HCT116 (cell line): ENCODE data around the gene GRK6. TPM values are rescaled to one million over a fixed set of nuclear protein-coding genes. Genes with fewer than 3 reads are reported as not detected.

Experiments used
- ATAC-seq: fragments of 200-7000 bp; cut with Tn5 transposase; 2 replicates; pipeline ENCODE4 v1.9.1; 2020; ENCODE audit warnings: mild to moderate bottlenecking, moderate library complexity
- BruUV-seq: library from RNA; stranded (reverse); fragments of 400-500 nt; replicated peaks from 2 replicates; lab custom pipeline; 2021; lab: Mats Ljungman, UMichigan
- CTCF ChIA-PET: fragments of 300-600 bp; sonication (Branson Sonifier 250); formaldehyde crosslinking; loops from one replicate; lab custom pipeline; 2021; ENCODE audit warnings: antibody characterized with exemption; lab: Charles Lee
- POLR2A ChIA-PET: fragments of 300-600, 350-600 bp; sonication (Branson Sonifier 250); formaldehyde crosslinking; loops from one replicate; lab custom pipeline; 2021; ENCODE audit warnings: antibody characterized with exemption; lab: Charles Lee
- RAD21 ChIA-PET, 2 experiments: fragments of 300-600 bp; sonication (Branson Sonifier 250); formaldehyde crosslinking; loops; one replicate each; lab custom pipeline; 2023; ENCODE audit warnings: low total read pairs in 2 of 2; ENCODE audit not compliant: uncharacterized antibody in 2 of 2, unreplicated experiment in 2 of 2, low non-redundant PET in 1 of 2; lab: Charles Lee
- DNase-seq: peaks from one replicate; pipeline ENCODE4 v3.0.0-alpha.2; 2010; ENCODE audit warnings: low read depth, low spot score
- H2AFZ ChIP-seq: fragments of 200-600 bp; shearing (Covaris generic), sonication (generic); 2 replicates; pipeline ENCODE4 v1.6.1; 2017; ENCODE audit warnings: low read depth, mixed run types, mixed read lengths, antibody characterized with exemption, low read length; ENCODE audit not compliant: poor library complexity, severe bottlenecking
- H3K27ac ChIP-seq: 2 replicates; pipeline ENCODE4 v1.5.1; 2012; ENCODE audit warnings: low read depth, low read length
- H3K27me3 ChIP-seq: fragments of 200-600 bp; sonication (generic); 2 replicates; pipeline ENCODE4 v1.6.1; 2016; ENCODE audit warnings: mixed run types, low read length, mixed read lengths; ENCODE audit not compliant: insufficient read depth
- H3K36me3 ChIP-seq, 2 experiments: fragments of 200-500 bp in 1 of 2; fragments of 200-600 bp in 1 of 2; sonication (Bioruptor generic) in 1 of 2; sonication (generic) in 1 of 2; 2 replicates each; pipeline versions ENCODE4 v1.5.1 to v1.6.1; 2014 to 2016; ENCODE audit warnings: low read length in 2 of 2, inconsistent platforms in 1 of 2, mixed read lengths in 1 of 2, mixed run types in 1 of 2; ENCODE audit not compliant: insufficient read depth in 2 of 2, control insufficient read depth in 1 of 2
- H3K4me1 ChIP-seq, 2 experiments: fragments of 200-600 bp in 1 of 2; sonication (generic) in 1 of 2; 2 replicates each; pipeline versions ENCODE4 v1.5.1 to v1.6.1; 2012 to 2017; ENCODE audit warnings: low read length in 2 of 2, inconsistent platforms in 1 of 2, mild to moderate bottlenecking in 1 of 2, mixed read lengths in 1 of 2, mixed run types in 1 of 2, moderate library complexity in 1 of 2; ENCODE audit not compliant: insufficient read depth in 2 of 2, control insufficient read depth in 1 of 2
- H3K4me2 ChIP-seq: fragments of 200-600 bp; sonication (generic); 2 replicates; pipeline ENCODE4 v1.6.1; 2017; ENCODE audit warnings: mixed run types, low read length, mixed read lengths
- H3K4me3 ChIP-seq, 2 experiments: fragments of 200-600 bp in 1 of 2; sonication (generic) in 1 of 2; replicated peaks in 1 of 2; 2 replicates each; pipeline ENCODE4 v1.5.1; 2011 to 2016; ENCODE audit warnings: low read length in 2 of 2, control low read depth in 1 of 2, low read depth in 1 of 2, mild to moderate bottlenecking in 1 of 2, mixed read lengths in 1 of 2, mixed run types in 1 of 2
- H3K79me2 ChIP-seq: fragments of 200-600 bp; sonication (generic); 2 replicates; pipeline ENCODE4 v1.6.1; 2017; ENCODE audit warnings: mild to moderate bottlenecking, mixed run types, low read length, moderate library complexity, mixed read lengths; ENCODE audit not compliant: insufficient read depth
- H3K9ac ChIP-seq: fragments of 200-600 bp; sonication (generic); 2 replicates; pipeline ENCODE4 v1.6.1; 2016; ENCODE audit warnings: low read length, mixed read lengths
- H3K9me2 ChIP-seq: fragments of 200-600 bp; sonication (generic), shearing (Covaris generic); 2 replicates; pipeline ENCODE4 v1.6.1; 2017; ENCODE audit warnings: mixed run types, mild to moderate bottlenecking, moderate library complexity; ENCODE audit not compliant: insufficient read depth
- H3K9me3 ChIP-seq, 2 experiments: fragments of 200-500 bp in 1 of 2; fragments of 200-600 bp in 1 of 2; sonication (Bioruptor generic) in 1 of 2; sonication (generic) in 1 of 2; 2 replicates each; pipeline ENCODE4 v1.6.1; 2014 to 2017; ENCODE audit warnings: low read length in 2 of 2, mixed read lengths in 2 of 2, inconsistent platforms in 1 of 2, low read depth in 1 of 2, mild to moderate bottlenecking in 1 of 2, mixed run types in 1 of 2, moderate library complexity in 1 of 2; ENCODE audit not compliant: control insufficient read depth in 1 of 2, insufficient read depth in 1 of 2
- H4K20me1 ChIP-seq: fragments of 200-600 bp; sonication (generic), shearing (Covaris generic); 2 replicates; pipeline ENCODE4 v1.6.1; 2017; ENCODE audit warnings: mixed run types, mild to moderate bottlenecking, moderate library complexity; ENCODE audit not compliant: insufficient read depth
- CBX3 ChIP-seq: IDR thresholded peaks from 2 replicates; pipeline ENCODE4 v1.6.1; 2012; ENCODE audit warnings: low read depth
- CEBPB ChIP-seq: IDR thresholded peaks from 2 replicates; pipeline ENCODE4 v1.6.1; 2012; ENCODE audit warnings: low read depth
- EZH2 ChIP-seq: fragments of 200-600 bp; sonication (generic); IDR thresholded peaks from 2 replicates; pipeline ENCODE4 v1.6.1; 2017; ENCODE audit warnings: antibody characterized with exemption, mixed run types
- EZH2phosphoT487 ChIP-seq: fragments of 200-600 bp; IDR thresholded peaks from 2 replicates; pipeline ENCODE4 v1.6.1; 2018; ENCODE audit warnings: antibody characterized with exemption, borderline replicate concordance
- JUND ChIP-seq: IDR thresholded peaks from 2 replicates; pipeline ENCODE4 v1.6.1; 2012
- POLR2A ChIP-seq: IDR thresholded peaks from 2 replicates; pipeline ENCODE4 v1.7.0; 2011; ENCODE audit warnings: borderline replicate concordance; ENCODE audit not compliant: insufficient read depth, insufficient read length; ENCODE audit errors: extremely low read depth
- POLR2AphosphoS5 ChIP-seq: IDR thresholded peaks from 2 replicates; pipeline ENCODE4 v1.6.1; 2011; ENCODE audit warnings: mild to moderate bottlenecking, low read depth, low read length, moderate library complexity
- RAD21 ChIP-seq: IDR thresholded peaks from 2 replicates; pipeline ENCODE4 v1.6.1; 2012; ENCODE audit warnings: low read depth, mild to moderate bottlenecking
- SIN3A ChIP-seq: IDR thresholded peaks from 2 replicates; pipeline ENCODE4 v1.6.1; 2012; ENCODE audit warnings: low read depth
- SRF ChIP-seq: IDR thresholded peaks from 2 replicates; pipeline ENCODE4 v1.6.1; 2012; ENCODE audit warnings: low read depth
- ZFX ChIP-seq: fragments of 450-650 bp; IDR thresholded peaks from 2 replicates; pipeline ENCODE4 v1.6.1; 2017
- intact Hi-C: fragments of 100-400 bp; cut with micrococcal nuclease; formaldehyde crosslinking; loops from 2 replicates; pipeline ENCODE4 v1.10.0; 2022
- total RNA-seq: library from RNA; stranded (reverse); gene quantifications from one replicate; pipeline ENCODE4 v1.2.1, GENCODE V29; 2021; ENCODE audit not compliant: unreplicated experiment

GRK6 gene
- total RNA-seq, 1 experiment from 2014 or later = 89.3 TPM

DNA sequence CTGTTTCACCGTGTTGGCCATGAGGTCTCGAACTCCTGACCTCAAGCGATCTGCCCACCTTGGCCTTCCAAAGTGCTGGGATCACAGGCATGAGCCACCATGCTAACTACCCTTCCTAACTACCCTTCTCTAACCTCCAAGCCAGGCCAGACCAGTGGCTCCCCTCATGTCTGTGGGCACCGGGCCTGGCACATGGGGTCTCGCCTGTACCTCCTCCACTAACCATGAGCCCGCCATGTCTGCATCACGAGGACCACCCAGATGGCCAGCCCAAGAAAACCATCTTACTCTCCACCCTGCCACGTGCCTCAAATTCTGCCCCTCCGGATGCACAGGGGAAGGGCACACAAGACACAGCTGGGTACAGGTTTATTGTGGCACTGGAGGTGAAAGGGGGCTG lies 56.6 kb downstream of the GRK6 start:
- Histone ChIP-seq H3K9ac (no peak overlapping the region), H3K4me2 (no peak overlapping the region), H2AFZ (no peak overlapping the region), H3K27ac (no peak overlapping the region), H3K36me3 (peaks cover 7 to 11% of the 10 kb centered on the region in 2 experiments; a peak in 2 of 4 replicates), H3K79me2 (no peaks in the 10 kb centered on the region), H3K27me3 (no peaks in the 10 kb centered on the region), H3K9me2 (no peaks in the 10 kb centered on the region), H4K20me1 (no peaks in the 10 kb centered on the region), H3K4me3 (no peak overlapping the region)
- ChIA-PET RAD21 (no interaction called here), POLR2A (no interaction called here), CTCF (no interaction called here)
- ATAC-seq = no peak
- BruUV-seq = no TSS peak
- TF ChIP-seq SIN3A (no peak), RAD21 (no peak), JUND (no peak), CEBPB (no peak), EZH2phosphoT487 (no peak), SRF (no peak), POLR2A (no peak), EZH2 (no peak), CBX3 (no peak), ZFX (no peak)
- TF ChIP-seq, all 23 proteins: peak for 0
- DNase-seq = no peak
- Histone ChIP-seq H3K9me3 (no peaks in the 10 kb centered on the region), H3K4me1 (no peaks in the 10 kb centered on the region; a peak in 1 of 4 replicates)
- intact Hi-C loops = no loop called here

DNA sequence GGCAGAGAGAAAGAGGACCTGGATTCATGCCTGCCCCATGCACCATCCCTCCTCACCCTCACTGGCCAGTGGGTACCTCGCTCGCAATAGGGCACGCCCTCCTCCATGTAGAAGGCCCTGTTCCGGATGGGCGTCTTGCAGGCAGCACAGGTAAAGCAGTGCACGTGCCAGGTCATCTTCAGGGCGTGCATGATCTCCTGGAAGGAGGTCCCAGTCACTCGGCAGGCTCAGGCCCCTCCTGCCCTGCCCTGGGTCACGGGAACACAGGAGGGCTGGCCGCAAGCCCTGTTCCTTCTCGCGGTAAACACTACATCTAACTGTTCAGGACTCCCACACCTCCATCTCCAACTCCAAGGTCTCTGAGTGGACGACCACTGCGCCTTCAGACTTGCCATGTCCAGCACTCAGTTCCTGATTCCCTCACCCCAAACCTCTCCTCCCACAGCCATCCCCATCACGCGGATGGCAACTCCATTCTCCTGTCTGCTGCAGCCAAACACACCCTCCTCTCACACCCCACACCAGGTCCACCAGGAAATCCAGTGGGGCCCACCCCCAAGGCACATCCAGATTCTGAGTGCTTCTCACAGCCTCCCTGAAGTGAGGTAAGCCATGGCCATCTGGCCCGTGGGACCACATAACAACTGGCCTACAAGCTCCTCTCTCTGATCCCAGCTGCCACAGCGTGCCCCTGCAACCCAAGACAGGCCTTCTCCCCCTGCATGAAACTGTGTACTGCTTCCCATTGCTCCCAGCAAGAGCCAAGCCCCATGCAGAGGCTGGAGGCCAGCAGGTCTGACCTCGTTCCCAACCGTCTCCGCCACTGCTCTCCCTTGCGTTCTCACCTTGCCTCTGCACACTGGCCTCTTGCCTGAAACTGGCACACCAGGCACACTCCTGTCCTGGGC lies 57.8 kb downstream of the GRK6 start:
- intact Hi-C loops = no loop called here
- no peak overlapping the region for H3K4me3 ChIP-seq
- no peak overlapping the region for H3K4me2 ChIP-seq
- peak; percentile 8; the same call in 1 of the 2 replicates for ATAC-seq
- no peak overlapping the region for H2AFZ ChIP-seq
- ChIA-PET CTCF (no interaction called here), POLR2A (interaction anchor here (2.1 kb wide), 1 partner anchor 11 kb away, joined by 9 read pairs; no protein-coding TSS in a partner anchor), RAD21 (no interaction called here)
- no peaks in the 10 kb centered on the region for H3K9me2 ChIP-seq
- BruUV-seq = no TSS peak
- no peak for DNase-seq
- no peak overlapping the region for H3K9ac ChIP-seq
- H3K79me2 ChIP-seq = peaks cover 4% of the 10 kb centered on the region; the same call in 1 of the 2 replicates
- H3K36me3 ChIP-seq = peaks cover 13 to 20% of the 10 kb centered on the region in 2 experiments; a peak in 3 of 4 replicates
- no peaks in the 10 kb centered on the region; a peak in 1 of 4 replicates for H3K4me1 ChIP-seq
- H3K9me3 ChIP-seq = no peaks in the 10 kb centered on the region
- no peaks in the 10 kb centered on the region for H3K27me3 ChIP-seq
- H3K27ac ChIP-seq = no peak overlapping the region
- no peaks in the 10 kb centered on the region for H4K20me1 ChIP-seq
- TF ChIP-seq JUND (no peak), POLR2AphosphoS5 (peak; percentile 46)
